Measurements from ENCODE around the gene CDCA8.

Gene CDCA8

GRCh38 chr1:37692078-37692833, at the start of gene CDCA8:
Gene CDCA8 (plus strand): TSS chr1:37692516. CDS start chr1:37692691, 175 bp downstream.
- DNase-seq (ENCODE audit: low spot score) = peak; percentile 98

DNA sequence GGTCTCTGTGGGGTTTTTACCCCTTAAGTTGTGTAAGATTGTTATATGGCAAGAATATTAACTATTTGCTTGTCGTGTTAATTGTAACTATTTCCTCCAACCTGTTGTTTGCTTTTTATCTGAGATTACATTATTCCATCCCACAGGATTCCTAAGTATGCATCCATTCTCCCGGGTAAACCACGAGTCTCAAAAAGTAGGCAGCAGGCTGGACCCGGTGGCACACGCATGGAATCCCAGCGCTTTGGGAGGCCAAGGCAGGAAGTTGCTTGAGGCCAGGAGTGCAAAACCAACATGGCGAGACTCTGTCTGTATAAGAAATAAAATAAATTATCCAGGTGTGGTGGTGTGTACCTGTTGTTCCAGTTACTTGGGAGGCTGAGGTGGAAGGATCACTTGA, 45.0 kb upstream of the CDCA8 start:
- DNase-seq (ENCODE audit: low spot score) = no peak

- no peak for DNase-seq (ENCODE audit: low spot score)
These were observed 42.1 kb upstream of the CDCA8 start for GRCh38 chr1:37650173-37650572.

- no peak for DNase-seq (ENCODE audit: low spot score)
These were observed 41.6 kb upstream of the CDCA8 start for GRCh38 chr1:37650721-37651120.

DNA sequence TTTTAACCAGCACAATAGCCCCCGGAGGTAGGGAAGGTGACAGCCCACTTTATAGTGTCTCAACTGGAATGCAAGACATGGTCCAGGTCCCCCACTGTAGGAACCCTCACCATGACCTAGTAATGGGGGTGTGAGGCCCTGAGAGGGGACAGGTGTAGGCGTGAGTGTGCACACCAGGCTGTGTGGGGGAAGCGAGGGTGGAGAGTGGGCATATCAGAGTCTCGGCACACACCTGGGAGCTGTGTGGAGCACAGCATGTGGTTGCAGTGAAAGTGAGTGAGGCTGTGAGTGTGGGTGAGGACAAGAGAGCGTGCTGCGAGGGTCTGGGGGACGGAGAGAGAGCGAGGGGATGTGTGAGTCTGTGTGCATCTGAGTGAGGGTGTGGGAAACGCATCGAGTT, 40.5 kb upstream of the CDCA8 start:
- no peak for DNase-seq (ENCODE audit: low spot score)

GRCh38 chr1:37652976-37653375, 39.3 kb upstream of the CDCA8 start:
- DNase-seq (ENCODE audit: low spot score) = no peak

DNA sequence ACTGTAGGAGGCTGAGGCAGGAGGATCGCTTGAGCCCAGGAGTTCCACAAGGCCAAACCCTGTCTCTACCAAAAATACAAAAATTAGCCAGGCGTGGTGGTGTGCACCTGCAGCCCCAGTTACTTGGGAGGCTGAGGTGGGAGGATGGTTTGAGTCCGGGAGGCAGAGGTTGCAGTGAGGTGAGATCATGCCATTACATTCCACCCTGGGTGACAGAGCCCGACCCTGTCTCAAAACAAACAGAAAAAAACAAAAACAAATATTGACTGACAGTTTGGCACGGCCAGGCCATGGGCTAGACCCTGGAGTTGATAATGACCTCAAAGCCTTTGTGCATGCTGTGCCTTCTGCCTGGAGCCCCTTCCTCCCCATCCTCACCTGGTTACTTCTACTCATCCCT, 38.4 kb upstream of the CDCA8 start:
- DNase-seq (ENCODE audit: low spot score) = no peak

GRCh38 chr1:37655274-37655673, 37.0 kb upstream of the CDCA8 start:
- DNase-seq (ENCODE audit: low spot score) = no peak

GRCh38 chr1:37656026-37656425, 36.3 kb upstream of the CDCA8 start:
- no peak for DNase-seq (ENCODE audit: low spot score)

GRCh38 chr1:37656881-37657280, 35.4 kb upstream of the CDCA8 start:
- no peak for DNase-seq (ENCODE audit: low spot score)

DNA sequence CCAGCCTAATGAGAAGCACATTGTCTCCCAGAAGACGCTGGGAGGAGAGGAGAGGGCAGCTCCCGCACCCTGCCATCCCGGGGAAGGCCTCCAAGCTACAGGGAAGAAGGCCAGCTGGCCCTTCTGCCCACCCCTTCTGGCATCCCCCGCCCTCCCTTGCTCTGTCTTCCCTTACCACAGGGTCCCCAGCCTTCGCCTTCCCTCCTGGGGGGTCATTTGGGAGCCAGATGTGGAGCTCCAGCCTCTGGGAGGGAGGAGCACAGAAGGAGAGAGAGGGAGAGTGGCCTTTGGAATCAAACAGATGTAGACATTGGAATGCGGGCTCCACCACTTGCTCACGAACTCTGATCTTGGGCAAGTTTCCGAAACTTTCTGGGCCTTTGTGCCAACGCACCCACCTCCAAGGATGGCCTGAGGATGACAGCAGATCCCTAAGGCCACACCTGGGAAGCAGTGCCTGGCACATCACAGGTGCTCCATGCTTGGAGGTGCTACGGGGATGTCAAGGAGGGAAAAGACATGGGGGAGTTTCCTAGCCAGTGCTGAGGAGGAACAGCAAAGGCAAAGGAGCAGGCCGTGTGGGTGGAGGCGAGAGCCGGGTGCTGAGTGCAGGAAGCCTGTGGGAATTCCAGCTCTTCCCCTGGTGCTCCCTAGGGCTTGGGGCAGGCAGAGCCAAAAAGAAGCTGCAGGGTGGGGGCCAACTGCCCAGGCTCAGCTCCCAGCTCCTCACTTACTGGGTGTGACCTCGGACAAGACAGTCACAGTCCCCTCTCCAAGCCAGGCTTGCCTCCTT, 34.5 kb upstream of the CDCA8 start:
- DNase-seq (ENCODE audit: low spot score) = no peak

GRCh38 chr1:37658486-37658885, 33.8 kb upstream of the CDCA8 start:
- DNase-seq (ENCODE audit: low spot score) = no peak

GRCh38 chr1:37660664-37661063, 31.7 kb upstream of the CDCA8 start:
- DNase-seq (ENCODE audit: low spot score) = peak; percentile 63

DNA sequence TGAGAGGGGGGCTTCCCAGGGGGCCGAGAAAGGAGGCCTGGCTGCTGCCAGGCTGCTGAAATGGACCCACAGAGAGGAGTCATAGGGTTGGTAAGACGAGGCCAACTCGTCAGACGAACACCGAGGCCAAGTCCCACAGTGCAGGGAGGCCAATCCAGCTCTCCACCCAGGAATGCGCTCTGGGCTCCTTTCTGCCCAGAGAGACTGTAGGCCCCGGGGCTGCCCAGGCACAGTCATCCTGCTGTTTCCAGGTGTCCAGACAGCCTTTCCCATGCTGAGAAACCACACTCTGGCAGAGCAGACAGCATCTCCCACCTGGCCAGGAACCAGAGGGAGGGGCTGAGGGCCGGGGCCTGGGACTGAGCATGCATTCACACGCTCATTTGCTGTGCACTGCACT, 30.9 kb upstream of the CDCA8 start:
- DNase-seq (ENCODE audit: low spot score) = no peak

GRCh38 chr1:37662031-37662755, 30.1 kb upstream of the CDCA8 start:
- no peak for DNase-seq (ENCODE audit: low spot score)

DNA sequence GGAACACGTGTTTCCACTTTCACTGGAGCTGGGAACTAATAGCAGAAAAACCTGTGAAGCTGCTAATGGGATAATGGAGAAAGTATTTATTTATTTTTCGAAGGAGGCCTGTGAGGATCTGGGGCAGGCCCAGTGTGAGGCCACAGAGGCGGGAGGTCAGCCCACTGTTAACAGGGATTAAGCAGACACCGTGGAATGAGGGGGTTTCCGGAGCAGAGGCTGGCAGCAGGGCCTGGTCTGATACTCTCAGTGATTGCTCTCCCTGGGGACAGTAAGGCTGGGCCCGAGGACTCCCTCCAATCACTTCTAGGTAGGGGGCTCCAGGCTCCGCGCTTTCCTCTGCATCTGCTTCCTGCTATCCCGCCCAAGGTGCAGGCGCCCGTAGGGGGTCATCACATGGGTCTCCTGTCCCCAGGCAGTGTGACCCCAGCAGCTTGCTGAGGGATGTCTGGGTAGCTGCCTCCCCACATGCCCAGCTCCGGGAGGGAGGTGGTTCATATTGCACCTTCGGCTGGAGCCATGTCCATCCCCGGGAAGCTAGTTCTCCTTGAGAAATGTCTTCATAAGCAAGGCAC, 28.8 kb upstream of the CDCA8 start:
- DNase-seq (ENCODE audit: low spot score) = peak; percentile 34

DNA sequence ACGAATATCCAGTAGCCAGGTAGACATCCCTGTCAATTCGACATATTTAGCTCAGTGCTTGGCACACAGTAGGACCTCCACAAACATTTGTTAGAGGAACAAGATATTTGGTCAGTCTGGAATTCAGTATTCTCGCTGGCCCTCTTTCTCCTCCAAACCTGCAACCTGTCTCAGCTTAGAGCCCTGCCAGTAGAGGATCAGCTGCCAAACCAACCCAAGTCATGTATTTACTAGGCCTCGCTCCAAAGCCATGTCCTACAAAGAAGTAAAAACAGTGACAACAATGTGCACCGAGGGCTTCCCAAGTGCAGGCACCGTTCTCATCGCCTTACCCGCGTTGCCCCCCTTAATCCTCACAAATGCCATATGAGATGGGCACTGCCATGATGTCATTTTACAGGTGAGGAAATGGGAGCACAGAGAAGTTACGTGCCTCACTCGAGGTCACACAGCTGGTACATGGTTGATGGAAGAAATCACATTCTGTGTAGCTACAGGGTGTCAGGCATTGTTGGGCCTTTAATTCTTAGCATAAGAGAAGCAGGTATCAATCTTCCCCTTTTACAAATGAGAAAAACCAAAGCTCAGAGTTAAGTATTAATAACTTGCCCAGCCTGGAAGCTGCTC, 26.0 kb upstream of the CDCA8 start:
- no peak for DNase-seq (ENCODE audit: low spot score)

DNA sequence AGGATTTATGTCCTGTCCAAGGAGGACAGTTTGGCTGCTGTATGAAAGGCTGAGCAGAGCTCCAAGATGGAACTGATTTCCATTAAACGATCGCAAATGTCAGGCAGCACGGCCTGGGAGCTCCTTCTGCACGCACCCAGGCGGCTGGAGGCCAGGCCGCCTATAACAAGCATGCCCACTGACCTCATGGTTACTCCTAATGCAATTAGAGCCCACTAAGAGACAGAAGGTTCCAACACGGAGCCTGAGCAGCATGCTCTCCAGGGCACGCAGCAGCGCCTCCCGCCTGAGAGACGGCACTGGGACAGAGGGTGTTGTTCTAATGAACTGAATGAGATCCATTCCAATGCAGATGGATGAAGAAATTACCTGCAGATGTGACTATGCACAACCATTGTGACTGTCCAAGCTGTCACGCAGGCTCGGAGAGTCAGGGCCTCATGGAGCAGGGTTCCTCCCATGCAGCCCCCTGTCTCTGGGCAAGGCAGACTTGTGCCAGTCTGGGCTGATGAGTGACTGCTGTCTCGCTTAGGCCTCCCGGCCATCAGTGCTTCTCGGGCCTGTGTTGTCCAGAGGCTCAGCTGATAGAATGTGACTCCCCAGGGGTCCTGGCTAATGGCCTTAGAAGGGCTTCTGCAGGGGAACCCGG, 25.2 kb upstream of the CDCA8 start:
- DNase-seq (ENCODE audit: low spot score) = no peak

GRCh38 chr1:37670133-37670532, 22.2 kb upstream of the CDCA8 start:
- no peak for DNase-seq (ENCODE audit: low spot score)

GRCh38 chr1:37671261-37671660, 21.1 kb upstream of the CDCA8 start:
- no peak for DNase-seq (ENCODE audit: low spot score)

DNA sequence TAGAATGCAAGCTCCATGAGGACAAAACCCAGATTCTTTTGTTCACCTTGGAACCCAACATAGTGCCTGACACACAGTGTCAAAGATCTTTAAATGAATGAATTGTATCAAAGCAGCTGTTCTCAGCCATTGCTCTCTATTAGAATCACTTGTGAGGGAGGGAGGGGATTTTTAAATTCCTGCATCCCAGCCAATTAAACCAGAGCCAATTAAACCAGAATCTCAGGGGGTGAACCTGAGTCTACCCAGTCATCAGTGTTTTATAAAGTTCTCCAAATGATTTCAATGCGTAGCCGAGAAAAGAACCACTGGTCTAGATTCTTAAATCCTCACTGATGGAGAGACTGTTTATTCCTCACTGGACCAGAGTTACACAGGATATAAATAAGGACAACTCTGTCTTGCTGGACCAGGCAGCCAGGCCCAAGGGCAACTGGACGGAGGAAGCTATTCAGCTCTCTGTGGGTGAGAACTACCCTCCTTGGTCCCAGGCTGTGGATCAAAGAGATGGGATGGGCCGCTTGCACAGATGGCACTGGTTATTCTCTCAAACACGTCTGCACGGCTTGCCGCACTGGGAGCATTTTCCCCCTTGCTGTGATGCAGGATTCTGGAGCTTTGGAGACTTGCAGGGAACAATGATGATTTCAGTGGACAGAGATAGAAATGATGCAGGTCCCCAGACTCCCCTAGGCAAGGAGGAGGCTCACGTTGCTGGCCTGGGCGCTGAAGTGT, 20.0 kb upstream of the CDCA8 start:
- no peak for DNase-seq (ENCODE audit: low spot score)
